DOHH2 (cell line): ENCODE measurements around the gene HTR1A.

Source experiments
- CTCF ChIP-seq: fragments of 200-600 bp; sonication (generic); IDR thresholded peaks from one replicate; pipeline ENCODE4 v1.5.1; 2014; ENCODE audit warnings: antibody characterized with exemption, mild to moderate bottlenecking, low read depth, low read length; ENCODE audit not compliant: poor library complexity, severe bottlenecking
- EZH2phosphoT487 ChIP-seq: fragments of 200-600 bp; sonication (generic); IDR thresholded peaks from 2 replicates; pipeline ENCODE4 v1.6.1; 2017; ENCODE audit warnings: borderline replicate concordance, mild to moderate bottlenecking, antibody characterized with exemption, low read length, moderate library complexity, mixed read lengths

- TF ChIP-seq EZH2phosphoT487 = no peak
- no peak for TF ChIP-seq CTCF
These were observed 1.6 kb downstream of the HTR1A start for GRCh38 chr5:63960646-63961045.
